ENCODE results near the gene CCT6B. TPM values are rescaled to one million over a fixed set of nuclear protein-coding genes. Genes with fewer than 3 reads are reported as not detected.
"Not testable (repeated sequence)": the region's sequence is repeated elsewhere in the genome, so short reads cannot be mapped to it uniquely, and the experiment has no call there.

Gene CCT6B
- polyA plus RNA-seq, 1 donor: 7.1 TPM

DNA sequence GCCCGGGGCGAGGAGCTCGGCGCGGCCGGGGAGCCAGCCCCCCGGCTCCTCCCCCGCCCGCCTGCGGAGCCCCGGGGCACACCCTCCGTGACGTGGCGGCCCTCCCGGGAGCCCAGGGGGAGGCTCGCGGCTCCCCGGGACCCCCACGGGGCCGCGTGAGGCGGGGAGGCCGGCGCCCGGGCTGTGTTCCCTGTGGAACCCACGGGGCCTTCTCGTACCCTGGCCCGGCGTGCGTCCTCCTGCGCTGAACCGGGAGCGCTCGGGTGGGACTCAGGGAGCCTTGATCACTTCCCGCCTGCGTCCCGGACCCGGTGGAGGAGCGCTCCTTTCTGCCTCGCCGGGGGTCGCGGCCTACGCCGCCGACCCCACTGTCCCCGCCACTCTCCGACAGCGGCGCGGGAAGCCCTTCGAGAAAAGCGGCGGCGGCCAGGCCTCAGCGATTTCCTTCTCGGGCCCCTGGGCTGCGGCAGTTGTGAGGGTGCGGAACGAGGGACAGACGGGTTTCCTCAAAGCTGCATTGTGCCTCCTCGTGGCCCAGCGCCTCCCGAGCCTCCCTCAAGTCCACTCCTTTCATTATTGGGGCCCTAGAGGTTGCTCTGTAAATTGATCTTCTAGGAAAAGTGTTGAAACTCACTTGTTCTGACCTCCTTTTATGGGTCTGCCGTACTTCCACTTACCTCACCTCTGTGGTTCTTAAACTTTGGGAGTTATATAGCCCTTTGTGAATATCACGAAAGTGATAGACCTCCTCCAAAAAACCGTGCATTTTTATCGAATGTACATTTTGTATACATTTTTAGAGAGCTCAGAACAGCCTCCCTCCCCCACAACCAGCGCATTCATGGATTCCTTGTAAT lies 19.6 kb upstream of the CCT6B start:
- DNase-seq: peak; percentile 79

DNA sequence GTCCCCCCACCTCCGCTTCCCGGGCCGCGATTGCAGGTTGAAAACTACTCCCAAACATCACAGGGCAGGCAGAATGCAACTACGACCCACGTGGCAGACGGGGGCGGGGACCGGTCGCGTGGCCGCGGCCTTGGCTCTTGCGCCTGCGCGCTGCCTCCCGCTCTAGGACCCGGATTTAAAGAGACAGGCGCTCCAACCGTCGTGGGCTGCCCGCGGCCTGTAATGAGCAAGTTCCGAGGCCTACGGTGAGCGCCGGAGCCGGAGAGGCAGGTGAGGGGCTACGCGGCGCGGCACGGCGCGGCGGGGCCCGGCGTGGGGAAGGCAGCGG lies 19.1 kb upstream of the CCT6B start, which contains the start of gene LIG3:
LIG3 (plus strand) TSS at position 160 of the 328 bp plus-strand sequence. CDS start 2,494 bp downstream, outside the sequence.
- DNase-seq: peak; percentile 94

DNA sequence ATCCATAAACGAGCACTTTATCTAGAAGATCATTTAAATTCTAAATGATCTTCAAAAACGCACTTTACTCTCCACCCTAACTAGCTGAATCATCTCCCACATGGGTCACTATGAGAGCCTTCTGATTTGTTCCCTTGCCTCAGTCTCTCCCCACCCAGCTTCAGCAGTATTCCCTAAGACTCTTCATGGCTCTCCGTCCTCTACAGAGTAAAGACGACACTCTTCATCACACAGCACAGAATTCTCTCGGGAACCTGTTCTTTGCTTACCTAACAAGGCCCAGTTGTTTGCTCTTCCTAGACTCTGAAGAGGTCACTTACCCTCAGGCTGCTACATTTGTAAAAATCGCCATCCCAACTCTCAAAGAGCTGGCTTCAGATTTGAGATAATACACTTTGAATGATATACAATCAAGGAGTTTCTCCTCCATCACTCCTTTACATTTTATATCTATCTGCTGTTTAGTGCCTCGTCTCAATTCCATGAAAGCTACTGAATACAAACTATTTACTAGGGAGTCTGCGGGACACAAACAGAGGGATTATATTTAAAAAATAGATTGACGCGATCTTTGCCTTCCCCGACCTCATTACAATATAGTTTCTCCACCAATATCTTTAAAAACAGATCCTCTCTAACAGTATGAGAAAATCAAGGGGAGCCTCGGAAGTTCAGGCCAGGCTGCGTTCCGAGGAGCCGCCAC lies 18.5 kb upstream of the CCT6B start:
- DNase-seq: no peak

DNA sequence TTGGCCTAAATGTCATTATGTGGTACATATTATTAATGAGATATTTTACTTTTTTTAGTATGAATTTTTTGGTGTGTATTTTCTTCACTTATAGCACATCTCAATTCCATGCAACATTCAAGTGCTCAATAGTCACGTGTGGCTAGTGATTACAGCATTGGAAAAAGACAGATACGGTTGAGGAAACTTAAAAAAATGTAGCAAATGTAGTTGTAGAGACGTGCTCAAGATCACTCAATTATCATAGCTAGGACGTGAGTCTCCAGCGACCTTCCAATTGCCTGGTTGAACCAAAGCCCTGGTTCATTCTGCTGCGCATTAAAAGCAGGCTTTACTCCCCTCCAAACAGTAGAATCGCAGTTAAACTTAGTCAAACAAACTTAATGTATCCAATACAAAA lies 17.9 kb upstream of the CCT6B start:
- DNase-seq: no peak

DNA sequence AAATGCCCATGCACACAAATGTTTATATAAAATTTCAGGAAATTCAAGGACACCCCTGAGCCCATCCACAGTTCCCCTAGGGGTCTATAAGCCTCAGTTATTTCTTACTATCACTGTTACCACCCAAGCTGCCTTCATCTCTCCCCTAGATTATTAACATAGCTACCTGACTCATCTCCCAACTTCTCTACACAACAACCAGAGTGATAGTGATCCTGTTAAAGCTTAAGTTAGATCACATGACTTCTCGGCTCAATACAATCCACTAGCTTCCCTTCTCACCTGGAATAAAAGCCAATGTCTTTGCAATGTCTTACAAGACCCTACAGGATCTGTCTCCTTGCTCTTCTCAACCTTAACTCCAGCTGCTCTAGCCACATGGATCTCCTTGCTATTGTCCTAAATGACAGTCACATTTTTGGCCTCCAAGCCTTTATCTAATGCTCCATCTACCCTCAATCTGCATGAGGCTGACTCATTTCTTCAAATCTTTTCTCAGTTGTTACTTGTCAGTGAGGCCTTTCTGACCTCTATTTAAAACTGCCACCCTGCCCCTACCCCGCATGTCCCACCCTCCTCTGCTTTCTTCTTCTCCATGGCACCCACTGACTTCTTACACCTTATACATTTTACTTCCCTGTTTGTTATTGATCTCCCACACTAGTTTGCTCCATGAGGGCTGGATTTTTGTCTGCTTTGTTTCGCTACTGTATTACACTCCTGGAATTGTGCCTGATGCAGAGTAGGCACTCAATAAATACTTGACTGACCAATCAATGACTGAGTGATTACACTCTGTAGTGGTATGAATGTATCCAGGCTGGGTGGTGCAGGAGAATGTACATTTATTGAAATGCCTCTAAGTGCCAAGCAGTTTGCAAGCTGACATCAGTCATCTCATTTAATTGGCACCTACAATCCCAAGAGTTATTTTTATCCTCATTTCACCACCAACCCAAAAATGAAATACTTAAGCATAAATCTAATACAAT lies 13.8 kb upstream of the CCT6B start:
- DNase-seq: no peak

DNA sequence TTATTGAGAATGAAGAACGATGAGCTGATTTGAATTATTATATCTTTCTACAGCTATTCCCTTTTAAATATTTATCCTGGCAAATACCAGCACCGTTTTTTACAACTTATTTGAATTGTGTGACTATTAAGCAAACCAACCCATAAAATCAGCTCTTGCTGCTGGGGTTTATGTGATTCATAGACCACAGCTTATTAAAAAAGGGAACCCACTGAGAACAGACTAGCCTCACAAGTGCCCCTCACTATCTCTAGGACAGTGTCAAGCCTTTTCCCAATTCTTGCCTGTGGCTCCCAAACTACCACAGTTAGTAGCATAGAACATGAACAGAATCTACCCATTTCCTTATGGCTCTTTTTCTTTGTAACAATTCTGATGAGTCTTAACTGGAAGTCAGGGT lies 12.9 kb upstream of the CCT6B start:
- DNase-seq: no peak

DNA sequence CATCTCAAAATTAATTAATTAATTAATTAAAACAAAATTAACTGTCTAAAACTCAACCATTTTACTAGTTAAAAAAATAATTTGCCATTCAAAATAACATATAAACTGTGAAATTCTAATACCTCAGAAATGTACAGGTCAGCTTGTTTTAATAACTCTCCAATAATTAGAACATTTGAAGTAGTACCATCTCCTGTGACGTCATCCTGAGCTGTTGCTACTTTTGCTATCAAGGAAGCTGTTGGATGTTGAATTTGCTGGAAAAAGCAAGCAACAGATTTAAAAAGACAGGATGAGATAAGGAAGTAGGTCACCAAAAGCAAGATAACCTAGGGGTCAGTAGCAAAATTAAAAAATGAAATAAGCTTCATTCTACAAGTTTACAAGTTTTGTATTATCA lies 2.8 kb downstream of the CCT6B start:
- DNase-seq: no peak

DNA sequence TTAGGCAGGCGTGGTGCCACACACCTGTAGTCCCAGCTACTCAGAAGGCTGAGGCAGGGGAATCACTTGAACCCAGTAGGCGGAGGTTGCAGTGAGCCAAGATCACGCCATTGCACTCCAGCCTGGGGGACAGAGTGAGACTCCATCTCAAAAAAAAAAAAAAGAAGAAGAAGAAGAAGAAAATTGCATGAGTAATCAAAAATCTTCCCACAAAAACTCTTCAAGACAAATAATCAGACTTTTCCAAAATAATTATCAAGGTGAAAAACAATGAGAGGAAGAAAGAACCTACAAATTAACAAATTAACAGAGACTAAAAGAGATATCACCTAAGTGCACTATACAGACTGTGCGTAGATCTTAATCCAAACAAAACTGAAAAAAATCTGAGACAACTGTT lies 10.5 kb downstream of the CCT6B start:
- DNase-seq: not testable (repeated sequence)

DNA sequence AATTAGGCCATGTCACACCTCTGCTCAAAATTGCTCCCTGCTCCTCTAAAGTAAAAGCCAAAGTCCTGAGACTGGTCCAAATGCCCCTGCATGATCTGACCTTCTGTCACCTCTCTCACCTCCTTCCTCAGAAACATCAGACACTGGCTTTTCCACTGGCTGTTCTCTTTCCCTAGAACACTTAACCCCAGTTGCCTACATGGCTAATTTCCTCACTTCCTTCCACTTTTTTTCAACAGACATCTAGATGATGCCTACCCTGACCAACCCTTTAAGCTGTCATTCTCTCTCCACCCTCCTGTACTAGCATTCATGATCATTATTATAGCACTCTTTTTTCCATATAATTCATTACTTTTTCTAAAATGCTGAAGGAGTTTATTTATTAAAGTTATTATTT lies 31.0 kb downstream of the CCT6B start:
- DNase-seq: no peak

DNA sequence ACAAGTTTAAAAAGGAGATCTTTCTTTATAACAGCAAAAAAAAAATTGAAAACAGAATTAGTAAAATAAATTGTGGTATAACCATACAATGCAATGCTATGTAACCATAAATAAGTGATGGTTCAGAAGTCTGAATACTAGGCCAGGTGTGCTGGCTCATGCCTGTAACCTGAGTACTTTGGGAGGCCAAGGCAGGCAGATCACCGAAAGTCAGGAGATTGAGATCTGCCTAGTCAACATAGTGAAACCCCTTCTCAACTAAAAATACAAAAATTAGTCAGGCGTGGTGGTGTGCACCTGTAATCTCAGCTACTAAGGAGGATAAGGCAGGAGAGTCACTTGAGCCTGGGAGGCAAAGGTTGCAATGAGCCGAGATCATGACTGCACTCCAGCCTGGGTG lies 34.6 kb downstream of the CCT6B start:
- no peak for DNase-seq

DNA sequence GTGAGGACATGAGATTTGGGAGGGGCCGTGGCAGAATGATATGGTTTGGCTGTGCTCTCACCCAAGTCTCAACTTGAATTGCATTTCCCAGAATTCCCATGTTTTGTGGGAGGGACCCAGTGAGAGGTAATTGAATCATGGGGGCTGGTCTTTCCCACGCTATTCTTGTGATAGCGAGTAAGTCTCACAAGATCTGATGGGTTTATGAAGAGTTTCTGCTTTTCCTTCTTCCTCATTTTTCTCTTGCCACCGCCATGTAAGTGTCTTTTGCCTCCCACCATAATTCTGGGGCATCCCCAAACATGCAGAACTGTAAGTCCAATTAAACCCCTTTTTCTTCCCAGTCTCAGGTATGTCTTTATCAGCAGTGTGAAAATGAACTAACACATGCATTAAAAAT lies 40.6 kb downstream of the CCT6B start:
- DNase-seq: no peak

DNA sequence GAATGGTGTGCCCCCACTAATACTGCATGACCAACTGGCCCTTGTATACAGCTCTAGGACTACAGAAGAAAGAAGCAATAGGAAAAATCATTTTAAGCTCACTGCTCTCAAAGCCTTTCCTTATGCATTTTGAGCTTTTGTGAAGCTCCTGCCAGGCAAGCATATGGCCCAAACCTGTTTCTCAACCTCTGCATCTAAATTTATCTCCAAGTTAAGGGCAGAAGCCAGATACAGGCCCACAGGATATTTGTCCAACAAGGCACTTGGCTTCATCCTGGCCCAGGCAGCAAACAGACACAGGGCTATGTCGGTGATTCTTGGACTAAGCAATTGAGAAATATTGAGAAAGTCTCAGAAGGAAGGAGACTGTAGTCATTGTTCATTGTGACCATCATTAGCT lies 43.9 kb downstream of the CCT6B start:
- no peak for DNase-seq

DNA sequence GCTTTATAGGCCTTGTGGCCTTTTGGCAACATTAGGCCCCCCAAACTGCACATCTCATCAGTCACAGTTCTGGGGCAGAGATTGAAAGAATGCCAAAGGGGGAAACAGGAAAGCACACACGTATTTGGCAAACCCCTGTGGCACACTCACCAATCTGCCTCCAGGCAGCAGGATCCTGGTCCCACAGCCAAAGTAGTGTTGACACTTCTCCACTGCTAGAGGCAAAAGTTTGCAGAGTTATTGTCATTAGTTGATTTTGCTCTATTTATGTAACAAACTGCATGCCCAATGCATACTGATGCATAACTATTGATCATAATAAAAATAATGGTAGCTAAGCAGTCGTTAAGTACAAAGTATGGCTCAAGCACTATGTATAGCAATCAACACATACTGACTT lies 45.1 kb downstream of the CCT6B start:
- DNase-seq: no peak

DNA sequence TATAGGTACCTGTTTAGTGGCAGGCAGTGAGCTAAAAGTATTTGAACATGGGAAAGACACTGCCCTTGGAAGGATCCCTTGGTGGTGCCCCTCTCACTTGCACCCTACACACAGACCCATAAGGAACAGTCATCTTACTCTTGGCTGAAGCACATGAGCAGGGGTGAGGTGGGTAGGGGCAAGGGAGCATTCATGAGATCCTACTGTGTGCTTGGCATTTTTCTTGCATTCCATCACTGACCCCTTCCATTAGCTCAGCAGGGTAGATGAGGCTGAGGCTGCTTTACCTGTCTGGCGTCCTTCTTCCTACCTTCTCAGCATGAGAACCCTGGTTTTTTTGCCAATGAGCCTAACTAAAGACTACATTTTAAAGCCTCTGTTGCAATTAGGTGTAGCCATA lies 48.3 kb downstream of the CCT6B start:
- DNase-seq: no peak

DNA sequence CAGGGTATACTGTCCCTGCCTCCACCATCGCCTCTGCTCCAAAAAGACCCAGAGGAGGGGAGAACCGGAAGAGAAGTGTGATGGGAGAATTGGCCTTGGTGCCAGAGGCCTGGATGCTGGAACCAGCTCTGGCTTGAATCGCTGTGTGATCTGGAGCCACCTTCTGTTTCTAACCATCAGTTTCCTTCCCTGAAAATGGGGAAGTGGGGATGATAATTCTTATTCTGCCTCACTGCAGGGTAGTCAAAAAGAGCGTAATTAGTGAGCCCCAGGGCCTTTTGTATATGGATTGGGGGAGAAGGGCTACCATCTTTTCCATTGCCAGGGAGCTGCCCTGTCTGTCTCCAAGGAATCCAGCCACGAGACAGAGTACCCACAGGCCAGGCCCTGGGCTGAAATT lies 52.2 kb downstream of the CCT6B start:
- DNase-seq: no peak

DNA sequence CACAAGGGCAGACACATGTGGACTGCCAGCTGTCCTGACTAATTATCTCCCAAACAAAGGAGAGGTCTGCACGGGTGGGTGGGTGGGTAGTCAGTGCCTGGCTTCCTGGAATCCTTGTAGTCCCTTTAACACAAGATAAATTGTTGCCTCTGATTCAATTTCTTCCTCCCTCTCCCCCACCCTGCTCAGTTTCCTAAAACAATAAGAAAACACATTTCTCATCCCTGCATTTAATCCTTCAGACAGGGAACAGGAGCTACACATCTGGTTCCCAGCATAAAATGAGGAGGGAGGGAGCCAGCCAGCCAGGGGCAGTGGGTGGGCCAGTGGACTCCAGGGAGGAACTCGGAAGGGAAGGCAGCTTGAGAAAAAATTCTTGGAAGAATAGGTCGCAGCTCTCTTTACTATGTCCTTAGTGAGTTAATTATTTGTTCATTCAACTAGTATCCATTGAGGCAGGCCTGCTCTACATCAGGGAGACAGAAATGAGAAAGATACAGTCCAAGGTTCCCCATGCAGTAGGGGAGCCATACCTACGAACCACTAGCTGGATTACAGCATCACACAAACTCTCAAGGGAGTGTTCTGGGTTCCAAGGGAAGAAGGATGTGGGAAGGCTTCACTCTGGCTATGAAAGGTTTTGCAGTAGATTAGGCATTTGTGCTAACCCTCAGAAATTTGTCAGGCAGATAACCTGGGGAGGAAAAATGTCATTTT lies 58.3 kb downstream of the CCT6B start:
- peak; percentile 70 for DNase-seq

DNA sequence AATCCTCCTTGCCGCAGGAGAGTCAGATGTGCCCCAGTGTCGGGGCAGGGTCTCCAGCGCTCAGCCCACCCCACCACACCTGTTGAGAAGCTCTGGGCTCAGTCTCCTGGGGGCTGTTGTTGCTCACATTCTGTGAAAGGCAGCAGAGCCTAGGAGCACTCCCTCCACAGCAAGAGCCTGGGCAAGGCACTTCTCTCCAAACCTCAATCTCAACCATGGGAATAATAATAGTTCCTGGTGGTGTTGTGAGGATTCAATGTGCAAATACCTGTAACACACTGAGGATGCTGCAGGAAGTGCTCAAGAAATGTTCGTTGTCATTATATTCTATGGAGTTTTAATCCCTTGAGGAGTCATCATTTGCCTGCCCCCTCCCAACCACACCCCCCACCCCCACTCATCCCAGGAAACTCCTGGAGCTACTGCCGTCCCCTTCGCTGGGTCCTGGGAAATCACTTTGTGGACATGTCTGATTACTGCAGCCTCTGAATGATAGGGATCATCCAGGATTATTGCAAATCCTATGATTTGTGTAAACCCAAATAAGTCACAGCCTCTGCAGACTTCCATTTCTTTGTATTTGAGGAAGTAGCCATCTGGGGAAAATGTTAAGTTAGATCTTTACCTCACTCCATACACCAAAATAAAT lies 61.5 kb downstream of the CCT6B start:
- no peak for DNase-seq

DNA sequence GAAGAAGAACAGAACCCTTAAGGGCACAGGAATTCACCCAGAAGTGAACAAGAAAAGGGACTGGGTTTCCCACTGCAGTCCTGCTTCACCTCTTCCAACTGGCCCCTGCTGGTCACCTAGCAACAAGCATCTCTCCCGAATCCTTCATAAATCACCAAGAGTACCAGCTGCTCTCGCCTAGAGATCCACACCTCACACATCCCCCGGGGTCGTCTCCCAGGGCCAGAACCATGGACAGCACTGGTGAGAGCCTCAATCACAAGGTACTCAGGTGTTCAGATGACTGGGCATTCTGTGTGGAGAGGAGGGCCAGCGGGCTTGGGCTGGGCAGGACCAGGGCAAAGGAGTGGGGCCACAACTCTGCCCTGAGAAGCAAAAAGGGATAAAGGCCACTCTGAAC lies 65.9 kb downstream of the CCT6B start:
- no peak for DNase-seq

DNA sequence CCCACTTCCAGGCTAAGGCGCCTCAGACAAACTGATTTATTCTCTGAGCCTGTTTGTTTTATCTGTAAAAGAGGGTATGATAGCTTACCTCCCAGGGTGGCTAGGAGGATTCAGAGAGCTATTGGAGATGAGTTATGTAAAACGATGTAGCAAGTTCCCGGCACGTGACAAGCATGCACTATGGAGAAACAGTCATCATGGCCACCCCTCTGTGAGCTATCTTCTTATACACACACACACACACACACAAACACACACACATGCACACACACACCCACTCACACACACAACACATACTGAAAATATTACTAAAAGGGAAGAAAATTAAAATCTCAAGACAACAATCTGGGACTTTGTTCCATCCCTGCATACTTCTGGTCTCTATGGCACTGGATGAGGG lies 66.3 kb downstream of the CCT6B start:
- no peak for DNase-seq

DNA sequence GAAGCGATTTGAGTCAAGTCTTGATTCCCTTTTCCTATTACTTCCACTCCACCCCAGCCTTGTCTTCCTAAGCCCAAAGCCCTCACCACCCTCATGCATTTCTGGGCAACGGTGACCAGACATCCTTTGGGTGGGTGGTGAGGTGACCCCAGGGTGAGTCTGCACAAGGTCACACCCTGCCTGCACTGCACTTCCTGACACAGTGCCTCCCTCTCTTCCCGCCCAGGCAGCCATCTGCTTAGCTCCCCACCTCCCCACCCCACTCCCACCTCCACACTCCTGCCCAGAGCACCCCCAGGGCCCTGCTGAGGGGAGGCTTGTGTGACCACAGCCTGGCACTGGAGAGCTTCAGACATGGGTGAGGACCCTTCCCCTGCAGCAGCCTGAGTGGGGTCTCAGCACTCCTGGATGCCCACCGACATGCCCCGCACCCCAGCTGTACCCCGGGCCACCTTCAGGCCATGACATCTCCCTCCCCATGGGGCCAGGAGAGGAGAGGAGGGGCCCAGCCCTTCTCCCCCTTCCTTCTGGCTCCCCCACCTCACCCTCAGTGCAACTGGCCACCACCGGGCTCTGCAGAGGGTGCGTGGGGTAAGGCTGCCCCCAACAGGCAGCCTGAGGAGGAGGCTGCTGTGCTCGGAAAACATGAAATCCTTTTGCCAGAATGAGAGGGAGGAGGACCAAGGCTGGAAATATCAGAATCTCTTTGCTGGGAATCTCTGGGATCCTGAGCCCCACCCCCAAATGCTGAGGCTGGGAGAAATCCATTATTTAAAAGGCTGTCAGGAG lies 68.6 kb downstream of the CCT6B start:
- DNase-seq: no peak
